GM12878 (cell line): Measurements from ENCODE around the gene CTNNAL1. TPM values are rescaled to one million over a fixed set of nuclear protein-coding genes. Genes with fewer than 3 reads are reported as not detected.

Experiments
- ATAC-seq: fragments of 200-7000 bp; cut with Tn5 transposase; 3 replicates; pipeline ENCODE4 v1.9.1; 2020; ENCODE audit warnings: mild to moderate bottlenecking, moderate library complexity
- BruUV-seq: library from RNA; stranded (reverse); fragments of 400-500 nt; replicated peaks from 2 replicates; lab custom pipeline; 2021; lab: Mats Ljungman, UMichigan
- CTCF ChIA-PET: fragments of 300-600 bp; sonication (Branson Sonifier 250); formaldehyde crosslinking; extraction: SDS; loops from one replicate; lab custom pipeline; 2021; ENCODE audit warnings: inconsistent platforms; lab: Yijun Ruan, JAX
- POLR2A ChIA-PET: fragments of 350-600 bp; formaldehyde crosslinking; extraction: SDS; loops from one replicate; lab custom pipeline; 2021; ENCODE audit warnings: inconsistent platforms; lab: Charles Lee
- RAD21 ChIA-PET: fragments of 300-600 bp; sonication (Branson Sonifier 250); formaldehyde crosslinking; loops from one replicate; lab custom pipeline; 2023; ENCODE audit warnings: antibody characterized with exemption; ENCODE audit not compliant: unreplicated experiment; lab: Charles Lee
- SMC1A ChIA-PET: fragments of 300-600 bp; sonication (Branson Sonifier 250); formaldehyde crosslinking; loops from one replicate; lab custom pipeline; 2023; ENCODE audit not compliant: unreplicated experiment, uncharacterized antibody; lab: Charles Lee
- DNase-seq: peaks from one replicate; pipeline ENCODE4 v3.0.0-alpha.2; 2011; ENCODE audit warnings: low read depth, low spot score
- FAIRE-seq: peaks from 3 replicates; lab custom pipeline; 2011; peaks lifted over from hg19 to GRCh38; lab: Jason Lieb, UNC
- H2AFZ ChIP-seq: 2 replicates; pipeline ENCODE4 v1.6.0; 2011; ENCODE audit warnings: low read depth, low read length, control low read depth; ENCODE audit not compliant: control insufficient read depth
- H3K27ac ChIP-seq: 2 replicates; pipeline ENCODE4 v1.5.1; 2011; ENCODE audit warnings: control low read depth; ENCODE audit not compliant: control insufficient read depth, insufficient read depth
- H3K27me3 ChIP-seq, 2 experiments: replicated peaks in 1 of 2; 2 replicates each; pipeline versions ENCODE4 v1.6.0 to v1.6.1; 2011; ENCODE audit warnings: low read length in 1 of 2; ENCODE audit not compliant: control insufficient read depth in 2 of 2, insufficient read depth in 2 of 2
- H3K36me3 ChIP-seq, 2 experiments: 2 replicates each; pipeline ENCODE4 v1.5.1; 2011; ENCODE audit warnings: low read length in 1 of 2; ENCODE audit not compliant: control insufficient read depth in 2 of 2, insufficient read depth in 2 of 2
- H3K4me1 ChIP-seq: 2 replicates; pipeline ENCODE4 v1.6.1; 2011; ENCODE audit warnings: mild to moderate bottlenecking, low read length, moderate library complexity, mixed read lengths; ENCODE audit not compliant: control insufficient read depth, insufficient read depth
- H3K4me2 ChIP-seq: 2 replicates; pipeline ENCODE4 v1.6.0; 2011; ENCODE audit warnings: control low read depth; ENCODE audit not compliant: control insufficient read depth, insufficient read depth
- H3K4me3 ChIP-seq: fragments of 200-600 bp; sonication (generic); 2 replicates; pipeline ENCODE4 v1.5.1; 2016
- H3K79me2 ChIP-seq: 2 replicates; pipeline ENCODE4 v1.6.0; 2011; ENCODE audit warnings: low read length; ENCODE audit not compliant: control insufficient read depth, insufficient read depth
- H3K9ac ChIP-seq: 2 replicates; pipeline ENCODE4 v1.8.0; 2011; ENCODE audit warnings: low read length, control low read depth, mixed read lengths; ENCODE audit not compliant: control insufficient read depth, insufficient read depth
- H3K9me3 ChIP-seq: replicated peaks from 3 replicates; pipeline ENCODE4 v1.5.1; 2011; ENCODE audit warnings: mild to moderate bottlenecking, low read length; ENCODE audit not compliant: control insufficient read depth, insufficient read depth
- H4K20me1 ChIP-seq: 2 replicates; pipeline ENCODE4 v1.6.0; 2011; ENCODE audit not compliant: control insufficient read depth, insufficient read depth
- BACH1 ChIP-seq: fragments of 450-650 bp; IDR thresholded peaks from 2 replicates; pipeline ENCODE4 v1.6.1; 2017; ENCODE audit warnings: mild to moderate bottlenecking, borderline replicate concordance
- BHLHE40 ChIP-seq, 2 experiments: fragments of 450-650 bp in 1 of 2; IDR thresholded peaks; 2 replicates each; pipeline ENCODE4 v1.6.1; 2011 to 2017; ENCODE audit warnings: low read depth in 2 of 2, borderline replicate concordance in 1 of 2, improper control_type of control experiment in 1 of 2, low read length in 1 of 2, mild to moderate bottlenecking in 1 of 2
- ESRRA ChIP-seq: IDR thresholded peaks from 2 replicates; pipeline ENCODE4 v1.6.1; 2012; ENCODE audit warnings: mild to moderate bottlenecking, low read length, improper control_type of control experiment
- IKZF1 ChIP-seq: fragments of 450-650 bp; conservative IDR thresholded peaks from 2 replicates; pipeline ENCODE4 v1.6.1; 2017; ENCODE audit warnings: antibody characterized with exemption, mild to moderate bottlenecking
- IRF3 ChIP-seq: fragments of 450-650 bp; IDR thresholded peaks from 2 replicates; pipeline ENCODE4 v1.6.1; 2014; ENCODE audit warnings: mild to moderate bottlenecking
- MEF2A ChIP-seq: IDR thresholded peaks from 2 replicates; pipeline ENCODE4 v1.6.1; 2011; ENCODE audit warnings: low read depth, mild to moderate bottlenecking, low read length, moderate library complexity; ENCODE audit not compliant: insufficient read depth
- MXI1 ChIP-seq: fragments of 150-350 bp; IDR thresholded peaks from 2 replicates; pipeline ENCODE4 v1.6.1; 2011; ENCODE audit warnings: low read depth, mild to moderate bottlenecking, inconsistent platforms, low read length, improper control_type of control experiment
- NR2C1 ChIP-seq: fragments of 450-650 bp; IDR thresholded peaks from 2 replicates; pipeline ENCODE4 v1.6.1; 2017; ENCODE audit warnings: antibody characterized with exemption, mild to moderate bottlenecking, moderate library complexity
- NR2F1 ChIP-seq: fragments of 450-650 bp; conservative IDR thresholded peaks from 2 replicates; pipeline ENCODE4 v1.6.1; 2017; ENCODE audit warnings: mild to moderate bottlenecking
- PBX3 ChIP-seq: IDR thresholded peaks from 2 replicates; pipeline ENCODE4 v1.6.1; 2011; ENCODE audit warnings: mild to moderate bottlenecking, low read depth, low read length, moderate library complexity; ENCODE audit not compliant: insufficient replicate concordance
- PML ChIP-seq: IDR thresholded peaks from 2 replicates; pipeline ENCODE4 v1.6.1; 2012; ENCODE audit warnings: low read length, inconsistent platforms
- RB1 ChIP-seq: fragments of 450-650 bp; formaldehyde crosslinking; IDR thresholded peaks from 2 replicates; pipeline ENCODE4 v1.6.1; 2017; ENCODE audit warnings: mild to moderate bottlenecking, borderline replicate concordance
- RCOR1 ChIP-seq: conservative IDR thresholded peaks from 2 replicates; pipeline ENCODE4 v1.6.1; 2012; ENCODE audit warnings: low read depth, low read length, improper control_type of control experiment
- SKIL ChIP-seq: fragments of 450-650 bp; IDR thresholded peaks from 2 replicates; pipeline ENCODE4 v1.6.1; 2017; ENCODE audit warnings: mild to moderate bottlenecking, low read depth, inconsistent platforms; ENCODE audit not compliant: poor library complexity, severe bottlenecking
- SREBF1 ChIP-seq: IDR thresholded peaks from 2 replicates; pipeline ENCODE4 v1.6.1; 2012; ENCODE audit warnings: mild to moderate bottlenecking, low read length
- SRF ChIP-seq, 2 experiments: IDR thresholded peaks; 2 replicates each; pipeline ENCODE4 v1.6.1; 2011; ENCODE audit warnings: low read depth in 2 of 2, low read length in 2 of 2, mild to moderate bottlenecking in 1 of 2, moderate library complexity in 1 of 2
- STAT1 ChIP-seq: fragments of 450-650 bp; conservative IDR thresholded peaks from 2 replicates; pipeline ENCODE4 v1.6.1; 2014; ENCODE audit warnings: antibody characterized with exemption, mild to moderate bottlenecking
- TARDBP ChIP-seq: IDR thresholded peaks from 2 replicates; pipeline ENCODE4 v1.6.1; 2016; ENCODE audit warnings: borderline replicate concordance
- ZNF207 ChIP-seq: fragments of 450-650 bp; IDR thresholded peaks from 2 replicates; pipeline ENCODE4 v1.6.1; 2014; ENCODE audit warnings: antibody characterized with exemption, mild to moderate bottlenecking, borderline replicate concordance
- WGBS: methylation state at CpG from one replicate; pipeline ENCODE4 v1.1.6; 2016; ENCODE audit warnings: low lambda C conversion rate; ENCODE audit not compliant: insufficient replicate concordance, insufficient coverage; ENCODE audit errors: missing lambda C conversion rate; 5-methylcytosine and 5-hydroxymethylcytosine counted together
- in situ Hi-C: fragments of 300-500 bp; cut with MboI; formaldehyde crosslinking; loops from 9 replicates; pipeline ENCODE4 v1.14.3; 2018; ENCODE audit warnings: mixed read lengths
- intact Hi-C: fragments of 100-400 bp; cut with micrococcal nuclease; formaldehyde crosslinking; loops from one replicate; pipeline ENCODE4 v1.14.2; 2022; ENCODE audit not compliant: unreplicated experiment
- polyA plus RNA-seq, 11 experiments: library from polyadenylated mRNA; depleted of rRNA in 4 of 11; unstranded in 6 of 11; stranded (reverse) in 5 of 11; fragments of >200 nt; fragmentation: Nextera tagmentation in 4 of 11; fragmentation: Illumina TruSeq in 1 of 11; extraction: Ambion mirVana in 4 of 11; extraction: Trizol in 1 of 11; gene quantifications; 1 replicate in 1 of 11; 2 replicates in 10 of 11; pipeline versions ENCODE4 v1.2.1 to v1.2.3, GENCODE V29; 2011 to 2016; ENCODE audit warnings: inconsistent platforms in 2 of 11, missing spikeins in 2 of 11, low read depth in 1 of 11
- total RNA-seq, 4 experiments: library from RNA; depleted of rRNA in 3 of 4; stranded (reverse); fragments of >200 nt in 3 of 4; fragmentation: Illumina TruSeq in 1 of 4; extraction: Trizol in 1 of 4; gene quantifications; 2 replicates each; pipeline versions ENCODE4 v1.2.1 to v1.2.3, GENCODE V29; 2013 to 2021

CTNNAL1 gene
- total and polyA plus RNA-seq, 10 of the 15 experiments (the other 5 are each of a cell fraction or from before 2014, with no cell fraction given): 16.3 to 82.5 (median 45.2) TPM

GRCh38 chr9:108911820-108912219 is 101.5 kb downstream of the CTNNAL1 start:
- no peaks in the 10 kb centered on the region for H3K9me3 ChIP-seq
- peaks cover 4 to 12% of the 10 kb centered on the region in 2 experiments for H3K36me3 ChIP-seq
- in situ Hi-C loops: no loop called here
- H3K27ac ChIP-seq: no peak overlapping the region
- no peak for FAIRE-seq
- H3K27me3 ChIP-seq: no peaks in the 10 kb centered on the region
- no peak overlapping the region for H3K4me2 ChIP-seq
- intact Hi-C loops: no loop called here
- H3K79me2 ChIP-seq: no peaks in the 10 kb centered on the region
- ATAC-seq: no peak
- BruUV-seq: no TSS peak
- SMC1A ChIA-PET: interaction anchor here (0.6 kb wide), 1 partner anchor 414 kb away, joined by 4 read pairs; no protein-coding TSS in a partner anchor
- 39% methylated on average over 1 of the region's 1 CpG for WGBS
- H3K4me1 ChIP-seq: no peaks in the 10 kb centered on the region
- TF ChIP-seq PBX3 (no peak), SRF (IDR thresholded peaks at IDR 0.05; ENCODE audit: low read depth in 2 of 2, low read length in 2 of 2) (no peak), RCOR1 (no peak), IRF3 (no peak), TARDBP (no peak), BHLHE40 (IDR thresholded peaks at IDR 0.05; ENCODE audit: borderline replicate concordance in 1 of 2, low read depth in 2 of 2, low read length in 1 of 2) (no peak), IKZF1 (no peak), MEF2A (no peak), NR2C1 (no peak), BACH1 (no peak), MXI1 (no peak), SREBF1 (no peak), SKIL (no peak), ESRRA (no peak), STAT1 (no peak), RB1 (no peak), ZNF207 (no peak), NR2F1 (no peak), PML (no peak)
- no peak overlapping the region for H3K9ac ChIP-seq
- POLR2A ChIA-PET: no interaction called here
- no peak for DNase-seq
- no peaks in the 10 kb centered on the region for H4K20me1 ChIP-seq
- RAD21 ChIA-PET: no interaction called here
- no peak overlapping the region for H2AFZ ChIP-seq
- no peak overlapping the region for H3K4me3 ChIP-seq
- CTCF ChIA-PET: no interaction called here
